Heart left ventricle (tissue), 16 donors: ENCODE results near the gene PALLD. TPM values are rescaled to one million over a fixed set of nuclear protein-coding genes. Genes with fewer than 3 reads are reported as not detected.

Experiments
- ATAC-seq, 4 donors: fragments of 200-7000 bp; cut with Tn5 transposase; one replicate each; pipeline ENCODE4 v1.9.1; 2020 to 2022; ENCODE audit warnings: moderate library complexity in 4 of 4, mild to moderate bottlenecking in 3 of 4, moderate number of reproducible peaks in 1 of 4
- DNase-seq, 5 donors: peaks; one replicate each; pipeline ENCODE4 v3.0.0-alpha.2; 2020
- H3K27ac ChIP-seq, 12 donors: fragments of 200-600 bp; sonication (generic) in 4 of 12; one replicate each; pipeline versions ENCODE4 v1.5.0 to v1.8.0; 2016 to 2022; ENCODE audit warnings: mild to moderate bottlenecking in 2 of 12
- H3K27me3 ChIP-seq, 9 donors: fragments of 200-600 bp; sonication (generic) in 2 of 9; one replicate each; pipeline versions ENCODE4 v1.5.1 to v1.8.0; 2016 to 2022; ENCODE audit warnings: mild to moderate bottlenecking in 3 of 9
- H3K36me3 ChIP-seq, 9 donors: fragments of 200-600 bp; sonication (generic) in 2 of 9; one replicate each; pipeline versions ENCODE4 v1.5.0 to v1.8.0; 2018 to 2022; ENCODE audit warnings: mild to moderate bottlenecking in 2 of 9
- H3K4me1 ChIP-seq, 12 donors: fragments of 200-600 bp; sonication (generic) in 4 of 12; one replicate each; pipeline versions ENCODE4 v1.5.0 to v1.8.0; 2016 to 2022; ENCODE audit warnings: mild to moderate bottlenecking in 3 of 12
- H3K4me3 ChIP-seq, 12 donors: fragments of 200-600 bp; sonication (generic) in 4 of 12; one replicate each; pipeline versions ENCODE4 v1.5.0 to v1.8.0; 2017 to 2022; ENCODE audit warnings: mild to moderate bottlenecking in 9 of 12, moderate library complexity in 4 of 12
- H3K9me3 ChIP-seq, 12 donors: fragments of 200-600 bp; sonication (generic) in 4 of 12; one replicate each; pipeline versions ENCODE4 v1.5.0 to v1.8.0; 2016 to 2022; ENCODE audit warnings: mild to moderate bottlenecking in 1 of 12
- POLR2A ChIP-seq, 2 donors: fragments of 450-650 bp; IDR thresholded peaks; one replicate each; pipeline ENCODE4 v1.6.1; 2017; ENCODE audit warnings: antibody characterized with exemption in 2 of 2, mild to moderate bottlenecking in 2 of 2, moderate library complexity in 2 of 2
- WGBS, 4 donors: extraction: QIAGEN DNeasy Blood & Tissue Kit in 2 of 4; methylation state at CpG; one replicate each; pipeline versions ENCODE4 v1.1.5 to v1.1.7; 2013 to 2018; 5-methylcytosine and 5-hydroxymethylcytosine counted together
- intact Hi-C, 10 donors: fragments of 100-400 bp; cut with DNase I; formaldehyde crosslinking; loops; one replicate each; pipeline versions ENCODE4 v1.11.1 to v1.14.2; 2022
- polyA plus RNA-seq, 2 donors: library from polyadenylated mRNA; stranded (reverse); fragments of 200-250 nt; gene quantifications; one replicate each; pipeline ENCODE4 v1.2.3, GENCODE V29; 2013
- total RNA-seq, 9 donors: library from RNA; depleted of rRNA in 2 of 9; stranded (reverse); fragments of >200 nt in 2 of 9; fragmentation: NEBNext Ultra II Directional in 3 of 9; extraction: Animal tissue kit (Norgen Biotek cat#: 25700) in 3 of 9; gene quantifications; one replicate each; pipeline versions ENCODE4 v1.1.0 to v1.2.4, GENCODE V29; 2016 to 2023
- TF ChIP-seq, protein P1 (sequence below), 12 donors: fragments of 200-600 bp; sonication (generic) in 4 of 12; IDR thresholded peaks; one replicate each; pipeline versions ENCODE4 v1.5.0 to v1.8.0; 2018 to 2022; ENCODE audit warnings: antibody characterized with exemption in 12 of 12, mild to moderate bottlenecking in 5 of 12
- donor health status: ischemic (EF 13 %, LVEDD 7.1; RV severe dilation, severe dysfunction).
- donor health status: healthy with polysubstance abuse.
- donor health status: DM: no; HTN: yes; CAD: no.
- donor health status: DM: no; HTN: no; CAD: no.
- donor health status: ischemic (EF 25% LVEDD 6.9; RV normal size, moderate dysfunction).
- donor health status: ischemic (EF 25% LVEDD 5.7; RV mildly dilated, moderate dysfunction).
- donor health status: healthy.
- donor health status: DM: yes; HTN: yes; CAD: no.
- donor health status: ischemic (EF 35%, LVEDD 5.7; RV mildly dilated, moderate dysfunction).
- donor health status: nonischemic (EF 11% LVEDD 7.7; RV severe dilation, severe dysfunction).
- donor health status: DM: yes; HTN: yes; CAD: no.
- donor health status: PGD.
- donor health status: ischemic (EF 29% LVEDD 5.4; RV normal size, mild dysfunction).
- donor health status: nonischemic (EF 23%, LVEDD 6.1; RV moderate dilation, normal function).

Gene PALLD
- total and polyA plus RNA-seq, 11 donors = 193 to 1,428 (median 1,015) TPM

DNA sequence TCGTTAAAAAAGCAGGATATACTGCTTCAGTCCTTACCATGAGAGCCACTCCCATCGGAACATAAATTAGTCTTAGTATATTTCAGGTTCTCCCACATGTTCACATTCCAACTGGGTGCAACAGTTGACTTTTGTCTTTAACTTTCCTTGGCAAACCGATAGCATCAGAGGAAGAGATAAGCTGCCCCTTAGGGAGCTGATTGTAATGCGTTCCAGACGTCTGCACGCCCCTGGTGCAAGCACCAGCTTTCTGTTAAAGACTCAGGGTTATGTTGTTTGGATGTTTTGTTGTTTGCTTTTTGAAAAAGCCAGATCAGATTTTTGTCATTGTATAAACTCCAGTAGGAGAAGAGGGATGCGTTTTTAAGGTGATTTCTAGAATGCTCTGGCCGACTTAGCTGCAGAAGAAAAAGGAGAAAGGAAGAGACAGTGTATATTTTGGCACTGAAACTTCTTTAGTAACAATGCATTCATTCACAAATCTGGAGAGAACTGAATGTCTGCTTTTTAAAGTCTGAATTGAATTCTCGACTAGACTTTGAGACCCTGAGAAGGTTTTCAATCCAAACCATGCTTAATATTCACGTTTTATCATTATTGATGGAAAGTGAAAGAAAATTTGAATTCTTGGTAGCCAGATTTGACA lies 352.3 kb downstream of the PALLD start:
- no peak for TF ChIP-seq POLR2A (IDR thresholded peaks at IDR 0.05)
- TF ChIP-seq, protein P1, sequence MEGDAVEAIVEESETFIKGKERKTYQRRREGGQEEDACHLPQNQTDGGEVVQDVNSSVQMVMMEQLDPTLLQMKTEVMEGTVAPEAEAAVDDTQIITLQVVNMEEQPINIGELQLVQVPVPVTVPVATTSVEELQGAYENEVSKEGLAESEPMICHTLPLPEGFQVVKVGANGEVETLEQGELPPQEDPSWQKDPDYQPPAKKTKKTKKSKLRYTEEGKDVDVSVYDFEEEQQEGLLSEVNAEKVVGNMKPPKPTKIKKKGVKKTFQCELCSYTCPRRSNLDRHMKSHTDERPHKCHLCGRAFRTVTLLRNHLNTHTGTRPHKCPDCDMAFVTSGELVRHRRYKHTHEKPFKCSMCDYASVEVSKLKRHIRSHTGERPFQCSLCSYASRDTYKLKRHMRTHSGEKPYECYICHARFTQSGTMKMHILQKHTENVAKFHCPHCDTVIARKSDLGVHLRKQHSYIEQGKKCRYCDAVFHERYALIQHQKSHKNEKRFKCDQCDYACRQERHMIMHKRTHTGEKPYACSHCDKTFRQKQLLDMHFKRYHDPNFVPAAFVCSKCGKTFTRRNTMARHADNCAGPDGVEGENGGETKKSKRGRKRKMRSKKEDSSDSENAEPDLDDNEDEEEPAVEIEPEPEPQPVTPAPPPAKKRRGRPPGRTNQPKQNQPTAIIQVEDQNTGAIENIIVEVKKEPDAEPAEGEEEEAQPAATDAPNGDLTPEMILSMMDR (IDR thresholded peaks at IDR 0.05) = no peak
- Histone ChIP-seq H3K4me3 (peak overlapping the region in 6 of 12 donors; percentile 3 to 26 (median 14)), H3K9me3 (no peaks in the 10 kb centered on the region), H3K4me1 (peaks cover 0 to 98% (median 56%) of the 10 kb centered on the region in 12 donors), H3K27ac (peak overlapping the region; percentile 3 to 97 (median 66)), H3K36me3 (peaks cover 0 to 6% (median 0%) of the 10 kb centered on the region in 9 donors), H3K27me3 (no peaks in the 10 kb centered on the region)
- 11 to 16% (median 13%) methylated on average over 10 of the region's 10 CpGs for WGBS, 4 donors
- ATAC-seq (peak in 3 of 4 donors; percentile 27 to 59 (median 44)), DNase-seq (no peak)
- intact Hi-C loops = loop anchor here in 1 of 10 donors (5.0 kb wide), 1 partner anchor 63 kb away; no protein-coding TSS in a partner anchor

DNA sequence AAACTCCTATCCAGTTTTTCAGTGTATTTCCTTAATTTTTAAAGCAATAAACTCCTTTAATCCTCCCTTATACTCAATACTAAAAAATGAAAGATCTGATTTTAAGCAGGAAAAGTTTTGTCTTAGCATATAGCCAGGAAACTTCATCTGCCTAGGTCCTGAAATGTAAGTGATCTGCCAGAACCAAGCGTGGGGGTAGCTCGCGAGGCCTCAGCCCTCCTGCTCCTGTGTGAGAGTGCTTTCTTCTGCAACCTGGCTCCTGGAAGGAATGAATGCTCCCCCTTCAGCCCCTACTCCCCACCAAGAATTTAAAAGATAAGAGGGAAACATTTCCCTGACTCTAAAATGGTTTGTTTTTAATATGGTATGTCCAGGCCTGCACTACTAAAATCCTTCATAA lies 353.1 kb downstream of the PALLD start:
- no peaks in the 10 kb centered on the region for H3K9me3 ChIP-seq
- WGBS, 4 donors = 60 to 75% (median 62%) methylated on average over 3 of the region's 3 CpGs
- ATAC-seq = no peak
- no peak overlapping the region for H3K4me3 ChIP-seq
- H3K4me1 ChIP-seq = peaks cover 0 to 98% (median 56%) of the 10 kb centered on the region in 12 donors
- no peak for TF ChIP-seq POLR2A (IDR thresholded peaks at IDR 0.05)
- TF ChIP-seq, protein P1 (IDR thresholded peaks at IDR 0.05) = no peak
- intact Hi-C loops = loop anchor here in 1 of 10 donors (5.0 kb wide), 1 partner anchor 62 kb away; no protein-coding TSS in a partner anchor
- no peak for DNase-seq
- H3K27ac ChIP-seq = peak overlapping the region; percentile 3 to 97 (median 66)
- H3K27me3 ChIP-seq = no peaks in the 10 kb centered on the region
- peaks cover 0 to 3% (median 0%) of the 10 kb centered on the region in 9 donors for H3K36me3 ChIP-seq

DNA sequence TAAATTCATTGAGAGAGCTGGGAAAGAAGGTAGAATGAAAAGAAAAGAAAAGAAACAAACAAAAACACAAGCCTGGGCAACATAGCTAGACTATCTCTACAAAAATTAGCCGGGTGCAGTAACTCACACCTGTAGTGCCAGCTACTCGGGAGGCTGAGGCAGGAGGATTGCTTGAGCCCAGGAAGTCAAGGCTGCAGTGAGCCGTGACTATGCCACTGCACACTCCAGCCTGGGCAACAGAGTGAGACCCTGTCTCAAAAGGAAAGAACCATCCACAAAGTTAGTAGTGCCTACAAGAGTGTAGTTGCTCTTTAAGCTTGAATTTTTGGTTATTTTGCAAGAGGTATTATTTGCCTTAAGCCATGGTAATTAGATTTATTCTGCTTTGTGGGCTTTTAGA lies 355.5 kb downstream of the PALLD start:
- WGBS, 4 donors = 84 to 95% (median 94%) methylated on average over 3 of the region's 3 CpGs
- Histone ChIP-seq H3K27ac (peak overlapping the region in 7 of 12 donors; percentile 13 to 97 (median 75)), H3K27me3 (no peaks in the 10 kb centered on the region), H3K36me3 (peaks cover 0 to 9% (median 0%) of the 10 kb centered on the region in 9 donors), H3K4me1 (peaks cover 0 to 95% (median 56%) of the 10 kb centered on the region in 12 donors), H3K4me3 (no peak overlapping the region), H3K9me3 (no peaks in the 10 kb centered on the region)
- intact Hi-C loops = no loop called here
- ATAC-seq (no peak), DNase-seq (no peak)
- TF ChIP-seq POLR2A (IDR thresholded peaks at IDR 0.05) = no peak
- TF ChIP-seq, protein P1 (IDR thresholded peaks at IDR 0.05) = no peak

DNA sequence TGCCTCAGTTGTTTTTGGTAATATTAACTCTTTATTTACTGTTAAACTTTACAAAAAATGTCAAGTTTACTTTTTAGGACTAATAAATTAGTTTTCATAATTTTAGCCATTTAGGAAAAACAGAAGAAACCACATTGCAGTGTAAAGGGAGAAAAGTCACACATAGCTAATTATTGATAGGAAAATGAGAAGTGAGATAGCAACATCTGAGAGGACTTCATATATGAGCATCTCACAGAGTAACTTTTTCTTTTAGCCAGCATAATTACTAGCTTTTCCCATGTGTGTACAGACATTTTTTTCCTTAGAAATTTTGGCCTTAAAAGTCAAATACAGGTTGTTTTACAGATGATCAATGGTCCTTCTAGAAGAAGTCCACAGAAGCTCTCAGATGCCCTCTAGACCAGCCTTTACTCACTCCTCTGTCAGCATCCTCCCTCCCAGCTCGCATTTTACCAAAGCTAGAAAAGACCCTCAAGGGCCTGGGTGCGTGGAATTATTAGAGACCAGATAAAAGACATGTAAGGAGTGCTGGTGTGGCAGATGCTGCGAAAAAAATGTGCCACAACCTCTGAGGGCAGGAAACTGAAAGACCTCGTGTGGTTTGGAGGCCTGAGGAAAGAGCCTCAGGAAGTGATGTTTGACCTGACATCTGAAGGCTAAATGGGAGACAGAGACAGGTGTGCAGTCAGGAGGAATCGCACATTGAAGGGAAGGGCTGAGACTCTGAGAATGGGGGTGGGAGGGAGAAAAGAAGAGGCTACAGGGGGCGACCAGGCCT lies 356.3 kb downstream of the PALLD start:
- DNase-seq = no peak
- Histone ChIP-seq H3K4me3 (no peak overlapping the region), H3K36me3 (peaks cover 0 to 9% (median 0%) of the 10 kb centered on the region in 9 donors), H3K27me3 (no peaks in the 10 kb centered on the region), H3K4me1 (peaks cover 0 to 95% (median 57%) of the 10 kb centered on the region in 12 donors), H3K27ac (peak overlapping the region; percentile 60 to 97 (median 78)), H3K9me3 (no peaks in the 10 kb centered on the region)
- intact Hi-C loops = no loop called here
- no peak for ATAC-seq
- 75 to 82% (median 78%) methylated on average over 6 of the region's 6 CpGs for WGBS, 4 donors
- TF ChIP-seq POLR2A (IDR thresholded peaks at IDR 0.05) = no peak
- TF ChIP-seq, protein P1 (IDR thresholded peaks at IDR 0.05) = no peak
